Subcutaneous adipose tissue (tissue), 4 donors: ENCODE measurements around the gene SRGAP1. TPM values are rescaled to one million over a fixed set of nuclear protein-coding genes. Genes with fewer than 3 reads are reported as not detected.

Experiments used
- total RNA-seq, 4 donors: library from RNA; depleted of rRNA; stranded (reverse); fragments of >200 nt; gene quantifications; one replicate each; pipeline ENCODE4 v1.1.0, GENCODE V29; 2016
- TF ChIP-seq, protein P1 (sequence below): fragments of 450-650 bp; IDR thresholded peaks from one replicate; pipeline ENCODE4 v1.5.1; 2016; ENCODE audit warnings: low read depth, mild to moderate bottlenecking, control low read depth, antibody characterized with exemption, moderate library complexity

The SRGAP1 gene
- total RNA-seq, 4 donors from 2014 or later, result 10.0 to 27.2 (median 23.8) TPM

DNA sequence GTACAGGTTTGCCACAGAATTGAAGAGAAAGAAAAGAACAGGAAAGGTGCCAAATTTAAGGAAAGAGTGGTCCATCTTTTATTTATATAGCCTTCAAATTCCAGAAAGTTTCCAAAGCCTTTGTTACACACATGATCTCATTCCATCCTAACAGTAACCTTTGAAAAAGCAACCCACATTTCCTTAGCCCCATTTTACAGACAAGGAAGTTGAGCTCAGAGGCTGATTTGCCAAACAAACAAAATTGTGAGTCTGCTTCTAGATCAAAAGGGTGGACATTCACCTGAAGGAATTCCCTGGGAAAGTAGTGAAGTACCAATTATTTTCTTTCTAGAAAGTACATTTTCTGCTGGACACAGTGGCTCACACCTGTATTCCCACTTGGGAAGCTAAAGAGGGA lies 345.6 kb downstream of the SRGAP1 start:
- TF ChIP-seq, protein P1, sequence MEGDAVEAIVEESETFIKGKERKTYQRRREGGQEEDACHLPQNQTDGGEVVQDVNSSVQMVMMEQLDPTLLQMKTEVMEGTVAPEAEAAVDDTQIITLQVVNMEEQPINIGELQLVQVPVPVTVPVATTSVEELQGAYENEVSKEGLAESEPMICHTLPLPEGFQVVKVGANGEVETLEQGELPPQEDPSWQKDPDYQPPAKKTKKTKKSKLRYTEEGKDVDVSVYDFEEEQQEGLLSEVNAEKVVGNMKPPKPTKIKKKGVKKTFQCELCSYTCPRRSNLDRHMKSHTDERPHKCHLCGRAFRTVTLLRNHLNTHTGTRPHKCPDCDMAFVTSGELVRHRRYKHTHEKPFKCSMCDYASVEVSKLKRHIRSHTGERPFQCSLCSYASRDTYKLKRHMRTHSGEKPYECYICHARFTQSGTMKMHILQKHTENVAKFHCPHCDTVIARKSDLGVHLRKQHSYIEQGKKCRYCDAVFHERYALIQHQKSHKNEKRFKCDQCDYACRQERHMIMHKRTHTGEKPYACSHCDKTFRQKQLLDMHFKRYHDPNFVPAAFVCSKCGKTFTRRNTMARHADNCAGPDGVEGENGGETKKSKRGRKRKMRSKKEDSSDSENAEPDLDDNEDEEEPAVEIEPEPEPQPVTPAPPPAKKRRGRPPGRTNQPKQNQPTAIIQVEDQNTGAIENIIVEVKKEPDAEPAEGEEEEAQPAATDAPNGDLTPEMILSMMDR, result no peak

DNA sequence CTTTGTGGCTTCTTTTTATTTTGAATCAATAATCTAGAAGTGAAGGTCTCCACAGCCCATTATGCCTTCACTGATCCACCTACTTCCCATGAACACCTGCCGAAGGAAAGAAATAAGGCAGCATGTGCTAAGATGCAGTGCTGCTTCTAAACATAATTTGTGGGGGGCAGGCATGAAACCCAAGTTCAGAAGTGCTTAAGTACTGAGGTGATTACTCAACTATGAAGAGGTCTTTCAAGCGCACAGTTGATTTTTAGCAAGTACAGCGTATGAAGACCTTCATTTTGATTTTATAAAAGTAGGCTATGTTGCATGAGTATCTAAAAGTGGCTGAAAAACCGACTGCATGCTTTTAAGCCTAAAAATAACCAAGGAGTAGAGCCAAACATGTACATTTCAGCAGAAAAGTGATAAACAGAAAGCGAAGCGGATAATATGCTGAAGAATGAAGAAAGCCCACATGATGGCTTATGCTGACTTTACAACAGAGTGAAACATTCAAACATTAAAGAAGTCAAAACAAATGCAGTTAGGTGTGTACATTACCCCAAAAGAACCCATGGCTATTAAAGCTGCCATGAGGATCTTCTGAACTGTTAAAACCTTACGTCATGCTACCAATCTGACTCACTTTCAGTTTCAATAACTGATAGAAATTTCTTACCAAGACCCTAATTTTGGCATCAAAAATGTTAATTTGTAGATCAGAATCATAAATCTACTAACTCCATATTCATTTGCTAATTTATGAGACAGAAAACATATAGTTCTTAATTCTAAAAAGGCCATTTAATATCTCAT lies 348.3 kb downstream of the SRGAP1 start:
- TF ChIP-seq, protein P1, result no peak

DNA sequence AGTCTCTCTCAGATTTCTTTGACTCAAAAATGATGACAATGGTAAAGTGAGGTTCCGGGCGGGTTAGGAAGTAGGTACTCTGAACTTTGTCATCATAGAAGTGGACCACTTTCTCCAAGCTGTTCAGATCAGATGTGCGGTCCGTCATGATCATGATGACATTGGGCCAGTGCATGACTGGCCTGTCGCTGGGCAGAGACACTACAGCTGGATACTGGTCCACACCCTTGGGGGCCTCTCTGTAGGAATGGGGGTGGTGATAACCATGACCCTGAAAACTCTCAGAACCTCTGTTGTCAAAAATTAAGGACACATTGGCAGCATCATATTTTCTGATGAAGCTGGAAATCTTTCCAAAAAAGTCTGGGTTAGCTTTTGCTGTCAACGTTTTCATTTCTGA lies 349.4 kb downstream of the SRGAP1 start:
- TF ChIP-seq, protein P1, result no peak

DNA sequence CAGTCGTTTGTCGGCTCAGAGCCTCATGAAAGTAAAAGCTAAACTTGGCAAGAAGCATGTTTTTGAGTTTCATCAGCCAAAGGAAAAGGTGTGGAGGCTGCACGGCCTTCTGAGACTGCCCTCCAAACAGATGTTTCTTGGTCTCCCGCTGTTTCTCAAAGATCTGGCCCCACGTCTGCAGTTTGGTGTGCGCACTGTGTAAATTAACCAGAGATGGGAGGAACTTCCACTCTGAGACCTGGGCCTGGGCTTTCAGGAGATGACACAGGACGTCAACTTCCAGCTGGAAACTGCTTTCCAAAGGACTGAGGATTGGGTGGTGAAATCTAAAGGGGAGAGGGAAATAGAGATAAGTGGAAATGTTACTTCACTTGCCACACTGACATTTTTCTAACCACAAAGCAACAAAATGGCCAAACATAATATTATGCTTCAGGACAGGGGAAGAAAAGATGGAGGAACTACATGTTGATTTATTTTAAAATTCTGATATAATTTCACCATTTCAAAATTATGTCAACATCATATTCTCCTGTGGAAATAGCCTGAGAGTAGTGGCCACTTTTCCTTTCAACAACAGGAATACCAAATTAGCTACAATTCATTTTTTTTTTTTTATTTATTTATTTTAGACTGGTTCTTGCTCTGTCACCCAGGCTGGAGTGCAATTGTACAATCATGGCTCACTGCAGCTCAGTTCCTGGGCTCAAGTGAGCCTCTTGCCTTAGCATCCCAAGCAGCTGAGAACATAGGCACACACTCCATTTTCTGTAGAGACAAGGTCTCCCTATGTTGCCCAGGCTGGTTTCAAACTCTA lies 350.0 kb downstream of the SRGAP1 start:
- TF ChIP-seq, protein P1, result no peak

DNA sequence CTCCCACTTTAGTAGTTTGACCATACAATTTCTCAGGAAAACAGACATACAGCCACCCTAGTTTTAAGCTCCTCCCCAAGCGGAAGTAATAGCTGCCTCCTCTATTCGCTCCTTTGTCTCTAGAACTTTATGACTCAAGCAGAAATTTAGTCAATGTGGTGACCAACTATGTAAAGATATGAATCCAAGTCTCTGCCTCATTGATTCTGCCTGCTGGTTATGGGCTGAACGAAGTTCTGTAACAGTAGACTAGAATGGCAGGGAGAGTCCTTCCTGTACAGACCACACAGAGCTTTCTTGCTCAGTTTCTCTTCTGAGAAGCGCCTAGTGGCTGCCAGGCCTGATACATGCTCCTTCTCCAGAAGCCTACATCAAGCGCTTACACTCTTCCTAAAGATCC lies 358.5 kb downstream of the SRGAP1 start:
- TF ChIP-seq, protein P1, result no peak

DNA sequence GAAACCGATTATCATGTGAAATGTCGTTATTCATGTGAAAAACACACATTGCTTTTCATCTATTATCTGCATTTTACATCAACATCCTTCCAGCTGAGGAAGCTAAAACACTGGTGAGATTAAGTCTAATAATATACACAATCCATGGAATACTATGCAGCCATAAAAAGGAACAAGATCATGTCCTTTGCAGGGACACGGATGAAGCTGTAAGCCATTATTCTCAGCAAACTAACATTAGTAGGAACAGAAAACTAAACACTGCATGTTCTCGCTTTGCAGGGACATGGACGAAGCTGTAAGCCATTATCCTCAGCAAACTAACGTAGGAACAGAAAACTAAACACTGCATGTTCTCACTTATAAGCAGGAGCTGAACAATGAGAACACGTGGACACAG lies 359.3 kb downstream of the SRGAP1 start:
- TF ChIP-seq, protein P1, result no peak

DNA sequence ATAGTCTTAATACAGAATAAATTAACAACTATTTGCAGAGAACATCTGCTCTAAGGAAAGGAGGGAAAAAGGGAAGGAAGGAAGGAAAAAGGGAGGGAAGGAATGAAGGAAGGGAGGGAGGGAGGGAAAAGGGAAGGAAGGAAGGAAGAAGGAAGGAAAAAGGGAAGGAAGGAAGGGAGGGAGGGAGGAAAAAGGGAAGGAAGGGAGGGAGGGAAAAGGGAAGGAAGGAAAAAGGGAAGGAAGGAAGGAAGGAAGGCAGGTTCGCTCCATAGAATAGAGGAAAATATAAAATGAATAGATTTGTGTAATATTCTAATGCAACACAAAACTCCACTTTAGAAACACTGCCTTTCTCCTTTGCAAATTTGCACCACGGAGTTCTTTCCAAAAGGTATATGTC lies 361.0 kb downstream of the SRGAP1 start:
- TF ChIP-seq, protein P1, result no peak
